HepG2 (cell line): Measurements from ENCODE around the gene TAMALIN. TPM values are rescaled to one million over a fixed set of nuclear protein-coding genes. Genes with fewer than 3 reads are reported as not detected.
A peak's percentile ranks its signal among the peaks of the same experiment; 100 is the strongest.

ENCODE experiments used
- ATAD3A ChIP-seq: sonication (generic); formaldehyde crosslinking; IDR thresholded peaks from 2 replicates; pipeline ENCODE4 v1.4.0; 2020; ENCODE audit warnings: missing genetic modification reagents
- DMAP1 ChIP-seq: IDR thresholded peaks from 2 replicates; pipeline ENCODE4 v1.6.1; 2016
- GATA4 ChIP-seq: sonication (generic); IDR thresholded peaks from 2 replicates; pipeline ENCODE4 v1.6.1; 2016; ENCODE audit warnings: antibody characterized with exemption, low read depth, borderline replicate concordance
- GPN1 ChIP-seq: sonication (generic); formaldehyde crosslinking; IDR thresholded peaks from 2 replicates; pipeline ENCODE4 v1.5.1; 2020; ENCODE audit warnings: missing genetic modification reagents, borderline replicate concordance
- KLF16 ChIP-seq, 2 experiments: sonication (generic) in 1 of 2; formaldehyde crosslinking in 1 of 2; IDR thresholded peaks; 2 replicates each; pipeline versions ENCODE4 v1.6.1 to v1.8.0; 2016 to 2023; ENCODE audit warnings: missing genetic modification reagents in 2 of 2, missing compliant biosample characterization in 1 of 2
- MXD1 ChIP-seq: sonication (generic); formaldehyde crosslinking; IDR thresholded peaks from 2 replicates; pipeline ENCODE4 v1.4.0; 2020; ENCODE audit warnings: mild to moderate bottlenecking, missing genetic modification reagents
- MXI1 ChIP-seq: IDR thresholded peaks from 3 replicates; pipeline ENCODE4 v1.6.1; 2012; ENCODE audit warnings: low read depth, low read length, inconsistent platforms, borderline replicate concordance
- MYC ChIP-seq: sonication (generic); formaldehyde crosslinking; IDR thresholded peaks from 2 replicates; pipeline ENCODE4 v1.9.0; 2021; ENCODE audit warnings: missing genetic modification reagents, borderline replicate concordance
- NCOA1 ChIP-seq: sonication (generic); formaldehyde crosslinking; IDR thresholded peaks from 2 replicates; pipeline ENCODE4 v1.9.0; 2021; ENCODE audit warnings: missing genetic modification reagents
- NR2C2 ChIP-seq: sonication (generic); formaldehyde crosslinking; IDR thresholded peaks from 2 replicates; pipeline ENCODE4 v1.4.0; 2020; ENCODE audit warnings: missing genetic modification reagents, mild to moderate bottlenecking, moderate library complexity, borderline replicate concordance
- NR2F1 ChIP-seq, 2 experiments: fragments of 450-650 bp in 1 of 2; formaldehyde crosslinking in 1 of 2; IDR thresholded peaks; 2 replicates each; pipeline versions ENCODE4 v1.5.0 to v1.6.1; 2016 to 2020; ENCODE audit warnings: mild to moderate bottlenecking in 1 of 2, missing compliant biosample characterization in 1 of 2, missing genetic modification reagents in 1 of 2, moderate library complexity in 1 of 2
- SETDB1 ChIP-seq: sonication (generic); formaldehyde crosslinking; IDR thresholded peaks from 2 replicates; pipeline ENCODE4 v1.5.1; 2020; ENCODE audit warnings: missing genetic modification reagents, mild to moderate bottlenecking, borderline replicate concordance
- SIX1 ChIP-seq: sonication (generic); formaldehyde crosslinking; IDR thresholded peaks from 2 replicates; pipeline ENCODE4 v1.4.0; 2020; ENCODE audit warnings: missing genetic modification reagents, borderline replicate concordance
- SIX4 ChIP-seq: sonication (generic); formaldehyde crosslinking; IDR thresholded peaks from 2 replicates; pipeline ENCODE4 v1.4.0; 2020; ENCODE audit warnings: missing genetic modification reagents
- SMYD3 ChIP-seq: sonication (generic); formaldehyde crosslinking; IDR thresholded peaks from 2 replicates; pipeline ENCODE4 v1.8.1; 2023; ENCODE audit warnings: mild to moderate bottlenecking, missing genetic modification reagents
- TEAD3 ChIP-seq: optimal IDR thresholded peaks from 2 replicates; pipeline ENCODE3; 2016; ENCODE audit warnings: borderline replicate concordance
- TEF ChIP-seq: sonication (generic); formaldehyde crosslinking; IDR thresholded peaks from 2 replicates; pipeline ENCODE4 v1.5.0; 2020; ENCODE audit warnings: missing genetic modification reagents
- TGIF2 ChIP-seq: IDR thresholded peaks from 2 replicates; pipeline ENCODE4 v1.6.1; 2016; ENCODE audit warnings: control low read depth, missing compliant biosample characterization
- YY1 ChIP-seq: IDR thresholded peaks from 2 replicates; pipeline ENCODE4 v1.6.1; 2011; ENCODE audit warnings: low read length, low read depth, moderate library complexity, mild to moderate bottlenecking; ENCODE audit not compliant: insufficient read depth, insufficient replicate concordance
- ZFYVE20 ChIP-seq: sonication (generic); formaldehyde crosslinking; IDR thresholded peaks from 2 replicates; pipeline ENCODE4 v1.8.0; 2023; ENCODE audit warnings: low read depth, mild to moderate bottlenecking, moderate library complexity, missing genetic modification reagents, borderline replicate concordance
- ZNF281 ChIP-seq: sonication (generic); formaldehyde crosslinking; IDR thresholded peaks from 2 replicates; pipeline ENCODE4 v1.4.0; 2020; ENCODE audit warnings: missing genetic modification reagents, borderline replicate concordance
- ZNF558 ChIP-seq: sonication (generic); formaldehyde crosslinking; IDR thresholded peaks from 2 replicates; pipeline ENCODE4 v1.9.0; 2022; ENCODE audit warnings: mild to moderate bottlenecking, missing genetic modification reagents, borderline replicate concordance
- ZNF652 ChIP-seq: IDR thresholded peaks from 2 replicates; pipeline ENCODE4 v1.6.1; 2016; ENCODE audit warnings: low read depth, borderline replicate concordance
- ZNF704 ChIP-seq: sonication (generic); formaldehyde crosslinking; IDR thresholded peaks from 2 replicates; pipeline ENCODE4 v1.8.1; 2023; ENCODE audit warnings: mild to moderate bottlenecking, inconsistent platforms, moderate library complexity, missing genetic modification reagents, borderline replicate concordance
- polyA plus RNA-seq, 8 experiments: library from polyadenylated mRNA; depleted of rRNA in 3 of 8; stranded (reverse) in 7 of 8; unstranded in 1 of 8; fragments of >200 nt; fragmentation: Illumina TruSeq in 4 of 8; extraction: Trizol in 4 of 8; gene quantifications; 2 replicates each; pipeline versions ENCODE4 v1.2.1 to v1.2.3, GENCODE V29; 2011 to 2016; ENCODE audit warnings: low read depth in 4 of 8, missing spikeins in 1 of 8, mixed read lengths in 1 of 8; ENCODE audit not compliant: insufficient read depth in 1 of 8
- total RNA-seq, 5 experiments: library from RNA; depleted of rRNA; stranded (reverse); fragments of >200 nt; fragmentation: Illumina TruSeq; extraction: Trizol; gene quantifications; 2 replicates each; pipeline ENCODE4 v1.2.3, GENCODE V29; 2016; ENCODE audit warnings: low read depth in 1 of 5

The TAMALIN gene
- total and polyA plus RNA-seq, 2 of the 13 experiments (the other 11 are each of a cell fraction or from before 2014, with no cell fraction given): 2.9 to 10.9 TPM

GRCh38 chr12:52023182-52023975 lies 16.6 kb downstream of the TAMALIN start (continued):
- TF ChIP-seq SIX4 (no peak), SIX1 (CRISPR knock-in tag) (no peak), TGIF2 (CRISPR knock-in tag) (no peak), GATA4 (no peak), NCOA1 (no peak), YY1 (peak; percentile 73), ZNF558 (no peak), MYC (CRISPR knock-in tag) (no peak; the same call in 1 of the 2 replicates), TEAD3 (CRISPR knock-in tag) (peak; percentile 37), ZNF652 (CRISPR knock-in tag) (no peak), MXI1 (peak; percentile 28; the same call in 1 of the 3 replicates), ZNF281 (no peak), MXD1 (no peak; the same call in 1 of the 2 replicates), NR2C2 (CRISPR knock-in tag) (no peak), ATAD3A (no peak), NR2F1 (CRISPR knock-in tag; IDR thresholded peaks at IDR 0.05) (no peak), KLF16 (CRISPR knock-in tag; IDR thresholded peaks at IDR 0.05) (no peak; a peak in 1 of 4 replicates), SMYD3 (CRISPR knock-in tag) (no peak), TEF (CRISPR knock-in tag) (no peak), ZFYVE20 (no peak), GPN1 (CRISPR knock-in tag) (no peak), ZNF704 (no peak), DMAP1 (CRISPR knock-in tag) (no peak), SETDB1 (CRISPR knock-in tag) (no peak)
